GM12892 (cell line): ENCODE results near the gene EGFL8.
"Not testable (repeated sequence)": the region's sequence is repeated elsewhere in the genome, so short reads cannot be mapped to it uniquely, and the experiment has no call there.

Experiments
- POLR2A ChIP-seq: IDR thresholded peaks from 2 replicates; pipeline ENCODE4 v1.6.1; 2011; ENCODE audit warnings: low read depth, low read length, control low read depth
- POLR2AphosphoS5 ChIP-seq: IDR thresholded peaks from 2 replicates; pipeline ENCODE4 v1.6.1; 2011; ENCODE audit warnings: low read depth, low read length, control low read depth
- TAF1 ChIP-seq: IDR thresholded peaks from 2 replicates; pipeline ENCODE4 v1.6.1; 2011; ENCODE audit warnings: low read depth, mild to moderate bottlenecking, control low read depth, low read length, borderline replicate concordance

DNA sequence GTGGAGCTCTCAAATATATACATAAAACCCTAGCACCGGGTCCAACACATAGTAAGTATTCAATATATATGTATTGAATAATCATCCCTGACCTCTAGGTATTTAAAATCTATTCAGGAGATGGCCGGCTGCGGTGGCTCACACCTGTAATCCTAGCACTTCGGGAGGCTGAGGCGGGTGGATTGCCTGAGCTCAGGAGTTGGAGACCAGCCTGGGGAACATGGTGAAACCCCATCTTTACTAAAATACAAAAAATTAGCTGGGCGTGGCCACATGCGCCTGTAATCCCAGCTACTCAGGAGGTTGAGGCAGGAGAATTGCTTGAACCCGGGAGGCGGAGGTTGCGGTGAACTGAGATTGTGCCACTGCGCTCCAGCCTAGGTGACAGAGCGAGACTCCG lies 28.7 kb downstream of the EGFL8 start:
- not testable (repeated sequence) for TF ChIP-seq POLR2A, POLR2AphosphoS5, TAF1
